PC-3 (cell line): Measurements from ENCODE around the gene CTSF. TPM values are rescaled to one million over a fixed set of nuclear protein-coding genes. Genes with fewer than 3 reads are reported as not detected.

Source experiments
- ATAC-seq: fragments of 200-7000 bp; cut with Tn5 transposase; 2 replicates; pipeline ENCODE4 v1.9.1; 2020; ENCODE audit warnings: mild to moderate bottlenecking, moderate library complexity
- BruUV-seq: library from RNA; stranded (reverse); fragments of 400-500 nt; replicated peaks from 2 replicates; lab custom pipeline; 2021; lab: Mats Ljungman, UMichigan
- CTCF ChIA-PET: fragments of 300-600 bp; sonication (Branson Sonifier 250); formaldehyde crosslinking; loops from one replicate; lab custom pipeline; 2022; ENCODE audit warnings: antibody characterized with exemption; lab: Charles Lee
- POLR2A ChIA-PET: fragments of 300-600 bp; sonication (Branson Sonifier 250); formaldehyde crosslinking; loops from one replicate; lab custom pipeline; 2022; ENCODE audit warnings: antibody characterized with exemption; ENCODE audit not compliant: unreplicated experiment; lab: Charles Lee
- DNase-seq: peaks from one replicate; pipeline ENCODE4 v3.0.0-alpha.2; 2015
- H2AFZ ChIP-seq: fragments of 300-600 bp; sonication (generic); 2 replicates; pipeline ENCODE4 v1.6.0; 2016; ENCODE audit warnings: antibody characterized with exemption, low read length
- H3F3A ChIP-seq: fragments of 300-600 bp; sonication (generic); one replicate; pipeline ENCODE4 v1.6.0; 2017; ENCODE audit warnings: antibody characterized with exemption, low read length, control low read depth, mild to moderate bottlenecking; ENCODE audit not compliant: unreplicated experiment
- H3K27ac ChIP-seq: fragments of 300-600 bp; sonication (generic); 2 replicates; pipeline ENCODE4 v1.5.1; 2016; ENCODE audit warnings: mild to moderate bottlenecking, low read length
- H3K27me3 ChIP-seq: fragments of 300-600 bp; sonication (generic); 2 replicates; pipeline ENCODE4 v1.6.1; 2016; ENCODE audit warnings: low read length, mixed read lengths
- H3K36me3 ChIP-seq: fragments of 300-600 bp; sonication (generic); 2 replicates; pipeline ENCODE4 v1.6.1; 2016; ENCODE audit warnings: low read depth, mixed run types, low read length, mixed read lengths
- H3K4me1 ChIP-seq: fragments of 300-600 bp; sonication (generic); 2 replicates; pipeline ENCODE4 v1.5.1; 2016; ENCODE audit warnings: low read length; ENCODE audit not compliant: insufficient read depth
- H3K4me2 ChIP-seq: fragments of 300-600 bp; sonication (generic); 2 replicates; pipeline ENCODE4 v1.6.0; 2016; ENCODE audit warnings: low read length
- H3K4me3 ChIP-seq: fragments of 300-600 bp; sonication (generic); 2 replicates; pipeline ENCODE4 v1.5.1; 2016; ENCODE audit warnings: mild to moderate bottlenecking, low read length, mixed read lengths
- H3K79me2 ChIP-seq: fragments of 300-600 bp; sonication (generic); 2 replicates; pipeline ENCODE4 v1.6.1; 2017; ENCODE audit warnings: low read length, mixed read lengths
- H3K9ac ChIP-seq: fragments of 300-600 bp; sonication (generic); 2 replicates; pipeline ENCODE4 v1.6.0; 2016; ENCODE audit warnings: mild to moderate bottlenecking, low read length
- H3K9me2 ChIP-seq: fragments of 300-600 bp; sonication (generic); replicated peaks from 2 replicates; pipeline ENCODE4 v1.6.1; 2016; ENCODE audit warnings: mixed run types, low read length, mixed read lengths
- H3K9me3 ChIP-seq: fragments of 300-600 bp; sonication (generic); 2 replicates; pipeline ENCODE4 v1.6.1; 2016; ENCODE audit warnings: low read length, mixed read lengths
- H4K20me1 ChIP-seq: fragments of 300-600 bp; sonication (generic); 2 replicates; pipeline ENCODE4 v1.6.1; 2016; ENCODE audit warnings: low read length, mixed read lengths
- EZH2 ChIP-seq: fragments of 300-600 bp; sonication (generic); IDR thresholded peaks from one replicate; pipeline ENCODE4 v1.6.1; 2017; ENCODE audit warnings: antibody characterized with exemption, mild to moderate bottlenecking, low read length; ENCODE audit not compliant: unreplicated experiment
- EZH2phosphoT487 ChIP-seq: fragments of 300-600 bp; sonication (generic); IDR thresholded peaks from 2 replicates; pipeline ENCODE4 v1.6.1; 2018; ENCODE audit warnings: mild to moderate bottlenecking, antibody characterized with exemption, low read length, borderline replicate concordance
- intact Hi-C: fragments of 100-400 bp; cut with micrococcal nuclease; formaldehyde crosslinking; loops from 2 replicates; pipeline ENCODE4 v1.9.0; 2023
- total RNA-seq: library from RNA; depleted of rRNA; stranded (reverse); fragments of >200 nt; gene quantifications from 2 replicates; pipeline ENCODE4 v1.2.3, GENCODE V29; 2014
- TF ChIP-seq, protein P1 (sequence below): fragments of 300-600 bp; sonication (generic); conservative IDR thresholded peaks from 2 replicates; pipeline ENCODE4 v1.5.1; 2017; ENCODE audit warnings: antibody characterized with exemption, low read depth, mild to moderate bottlenecking, low read length

Gene CTSF
- total RNA-seq, 1 experiment from 2014 or later = 9.4 TPM

- H3K27me3 ChIP-seq = no peaks in the 10 kb centered on the region
- no peaks in the 10 kb centered on the region for H3K9me3 ChIP-seq
- TF ChIP-seq, protein P1, sequence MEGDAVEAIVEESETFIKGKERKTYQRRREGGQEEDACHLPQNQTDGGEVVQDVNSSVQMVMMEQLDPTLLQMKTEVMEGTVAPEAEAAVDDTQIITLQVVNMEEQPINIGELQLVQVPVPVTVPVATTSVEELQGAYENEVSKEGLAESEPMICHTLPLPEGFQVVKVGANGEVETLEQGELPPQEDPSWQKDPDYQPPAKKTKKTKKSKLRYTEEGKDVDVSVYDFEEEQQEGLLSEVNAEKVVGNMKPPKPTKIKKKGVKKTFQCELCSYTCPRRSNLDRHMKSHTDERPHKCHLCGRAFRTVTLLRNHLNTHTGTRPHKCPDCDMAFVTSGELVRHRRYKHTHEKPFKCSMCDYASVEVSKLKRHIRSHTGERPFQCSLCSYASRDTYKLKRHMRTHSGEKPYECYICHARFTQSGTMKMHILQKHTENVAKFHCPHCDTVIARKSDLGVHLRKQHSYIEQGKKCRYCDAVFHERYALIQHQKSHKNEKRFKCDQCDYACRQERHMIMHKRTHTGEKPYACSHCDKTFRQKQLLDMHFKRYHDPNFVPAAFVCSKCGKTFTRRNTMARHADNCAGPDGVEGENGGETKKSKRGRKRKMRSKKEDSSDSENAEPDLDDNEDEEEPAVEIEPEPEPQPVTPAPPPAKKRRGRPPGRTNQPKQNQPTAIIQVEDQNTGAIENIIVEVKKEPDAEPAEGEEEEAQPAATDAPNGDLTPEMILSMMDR = no peak
- TF ChIP-seq EZH2phosphoT487 = no peak
- no peak for TF ChIP-seq EZH2
- no peaks in the 10 kb centered on the region for H4K20me1 ChIP-seq
- H3K4me3 ChIP-seq = no peak overlapping the region
- no peaks in the 10 kb centered on the region for H3K36me3 ChIP-seq
- POLR2A ChIA-PET = interaction anchor here (0.6 kb wide), 1 partner anchor 65 kb away, joined by 4 read pairs; the partner anchor contains the start of gene PELI3
- H2AFZ ChIP-seq = no peak overlapping the region
- no peaks in the 10 kb centered on the region for H3F3A ChIP-seq
- BruUV-seq = no TSS peak
- no peak overlapping the region for H3K27ac ChIP-seq
- H3K9me2 ChIP-seq = no peaks in the 10 kb centered on the region
- no peaks in the 10 kb centered on the region for H3K79me2 ChIP-seq
- no peaks in the 10 kb centered on the region for H3K4me1 ChIP-seq
- no peak overlapping the region for H3K4me2 ChIP-seq
- ATAC-seq = no peak
- H3K9ac ChIP-seq = no peak overlapping the region
- intact Hi-C loops = no loop called here
- DNase-seq = no peak
- CTCF ChIA-PET = no interaction called here
These were observed 36.6 kb downstream of the CTSF start for GRCh38 chr11:66531841-66532240.

DNA sequence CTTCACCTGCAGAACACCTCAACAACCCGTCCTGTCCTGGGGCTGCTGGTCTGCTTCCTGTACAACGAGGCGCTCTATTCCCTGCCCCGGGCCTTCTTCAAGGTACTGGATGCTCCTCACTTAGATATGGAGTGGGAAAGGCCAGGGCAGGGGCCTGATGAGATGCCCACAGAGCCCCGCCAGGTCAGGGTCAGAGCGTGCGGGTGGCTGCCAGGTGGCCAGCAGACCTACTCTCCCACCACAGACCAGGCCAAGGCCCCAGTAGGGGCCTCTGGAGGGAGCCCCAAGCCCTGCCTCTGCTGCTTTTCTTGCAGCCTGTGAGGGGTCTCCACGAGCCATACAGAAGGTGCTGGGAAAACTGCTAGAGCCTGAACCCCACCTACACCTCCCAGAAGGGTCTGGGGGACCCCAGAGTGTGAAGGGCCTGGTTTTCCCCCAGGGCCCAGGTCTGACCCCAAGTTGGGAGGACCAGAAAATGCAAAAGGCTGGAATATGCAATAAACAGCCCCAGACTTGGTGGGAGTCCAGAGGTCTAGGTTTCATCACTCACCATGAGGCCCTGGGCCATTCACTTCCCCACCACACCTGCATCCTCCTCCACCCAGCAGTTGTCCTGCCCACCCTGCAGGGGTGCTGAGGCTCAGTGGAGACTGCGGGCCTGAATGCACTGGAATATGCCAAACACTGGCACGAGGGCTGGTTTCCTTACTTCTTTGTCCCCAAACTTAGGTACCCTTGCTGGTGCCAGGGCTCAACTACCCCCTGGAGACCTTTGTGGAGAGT is 37.3 kb downstream of the CTSF start:
- no peaks in the 10 kb centered on the region for H3K4me1 ChIP-seq
- intact Hi-C loops = no loop called here
- no peaks in the 10 kb centered on the region for H3K9me3 ChIP-seq
- no peaks in the 10 kb centered on the region for H3K79me2 ChIP-seq
- no peak overlapping the region for H3K27ac ChIP-seq
- H3K4me2 ChIP-seq = no peak overlapping the region
- H3K27me3 ChIP-seq = no peaks in the 10 kb centered on the region
- TF ChIP-seq, protein P1 = no peak
- TF ChIP-seq EZH2phosphoT487 = no peak
- no peak for TF ChIP-seq EZH2
- ChIA-PET CTCF (no interaction called here), POLR2A (interaction anchor here (0.6 kb wide), 1 partner anchor 64 kb away, joined by 4 read pairs; the partner anchor contains the start of gene PELI3)
- no TSS peak for BruUV-seq
- H3K9me2 ChIP-seq = no peaks in the 10 kb centered on the region
- no peak for ATAC-seq
- no peak for DNase-seq
- H3F3A ChIP-seq = no peaks in the 10 kb centered on the region
- no peaks in the 10 kb centered on the region for H3K36me3 ChIP-seq
- no peak overlapping the region for H3K4me3 ChIP-seq
- H4K20me1 ChIP-seq = no peaks in the 10 kb centered on the region
- H2AFZ ChIP-seq = no peak overlapping the region
- H3K9ac ChIP-seq = no peak overlapping the region

GRCh38 chr11:66529655-66530054 is 38.8 kb downstream of the CTSF start:
- Histone ChIP-seq H3K27ac (no peak overlapping the region), H3K36me3 (no peaks in the 10 kb centered on the region), H4K20me1 (no peaks in the 10 kb centered on the region), H3K4me3 (no peak overlapping the region), H3K4me1 (no peaks in the 10 kb centered on the region), H3K27me3 (no peaks in the 10 kb centered on the region), H3K79me2 (no peaks in the 10 kb centered on the region), H3K9me3 (no peaks in the 10 kb centered on the region), H3K9ac (no peak overlapping the region), H3K4me2 (no peak overlapping the region), H3F3A (no peaks in the 10 kb centered on the region), H3K9me2 (no peaks in the 10 kb centered on the region), H2AFZ (no peak overlapping the region)
- intact Hi-C loops = no loop called here
- BruUV-seq = no TSS peak
- no peak for TF ChIP-seq EZH2phosphoT487
- TF ChIP-seq, protein P1 = no peak
- TF ChIP-seq EZH2 = no peak
- ATAC-seq = no peak
- DNase-seq = no peak
- ChIA-PET CTCF (interaction anchor here (0.6 kb wide), 1 partner anchor 32 kb away, joined by 3 read pairs; no protein-coding TSS in a partner anchor), POLR2A (no interaction called here)
